Keratinocyte (primary cell): Measurements from ENCODE around the gene SCGB1A1.

Source experiments
- EZH2 ChIP-seq: IDR thresholded peaks from one replicate; pipeline ENCODE4 v1.6.1; 2012; ENCODE audit warnings: inconsistent platforms, mild to moderate bottlenecking, low read length, moderate library complexity
- TF ChIP-seq, protein P1 (sequence below), 3 experiments: IDR thresholded peaks in 1 of 3; conservative IDR thresholded peaks in 1 of 3; optimal IDR thresholded peaks in 1 of 3; 2 replicates in 2 of 3; 3 replicates in 1 of 3; pipeline versions ENCODE3 to v1.5.1; 2011; ENCODE audit warnings: low read length in 3 of 3, mild to moderate bottlenecking in 3 of 3, moderate library complexity in 2 of 3, control low read depth in 1 of 3, inconsistent platforms in 1 of 3; ENCODE audit not compliant: insufficient read depth in 2 of 3; ENCODE audit errors: extremely low read depth in 1 of 3

GRCh38 chr11:62433141-62433903 lies 14.5 kb downstream of the SCGB1A1 start:
- TF ChIP-seq, protein P1, sequence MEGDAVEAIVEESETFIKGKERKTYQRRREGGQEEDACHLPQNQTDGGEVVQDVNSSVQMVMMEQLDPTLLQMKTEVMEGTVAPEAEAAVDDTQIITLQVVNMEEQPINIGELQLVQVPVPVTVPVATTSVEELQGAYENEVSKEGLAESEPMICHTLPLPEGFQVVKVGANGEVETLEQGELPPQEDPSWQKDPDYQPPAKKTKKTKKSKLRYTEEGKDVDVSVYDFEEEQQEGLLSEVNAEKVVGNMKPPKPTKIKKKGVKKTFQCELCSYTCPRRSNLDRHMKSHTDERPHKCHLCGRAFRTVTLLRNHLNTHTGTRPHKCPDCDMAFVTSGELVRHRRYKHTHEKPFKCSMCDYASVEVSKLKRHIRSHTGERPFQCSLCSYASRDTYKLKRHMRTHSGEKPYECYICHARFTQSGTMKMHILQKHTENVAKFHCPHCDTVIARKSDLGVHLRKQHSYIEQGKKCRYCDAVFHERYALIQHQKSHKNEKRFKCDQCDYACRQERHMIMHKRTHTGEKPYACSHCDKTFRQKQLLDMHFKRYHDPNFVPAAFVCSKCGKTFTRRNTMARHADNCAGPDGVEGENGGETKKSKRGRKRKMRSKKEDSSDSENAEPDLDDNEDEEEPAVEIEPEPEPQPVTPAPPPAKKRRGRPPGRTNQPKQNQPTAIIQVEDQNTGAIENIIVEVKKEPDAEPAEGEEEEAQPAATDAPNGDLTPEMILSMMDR (optimal IDR thresholded peaks at IDR 0.05 in 1 of 3, IDR thresholded peaks at IDR 0.05 in 1 of 3, conservative IDR thresholded peaks at IDR 0.05 in 1 of 3; ENCODE audit: extremely low read depth in 1 of 3, insufficient read depth in 2 of 3, low read length in 3 of 3): no peak
- no peak for TF ChIP-seq EZH2
